IPS-18a (cell line): ENCODE data around the gene ALDH4A1.

Source experiments
- H3K27ac ChIP-seq: one replicate; pipeline ENCODE4 v1.5.1; 2013; ENCODE audit warnings: low read length
- H3K27me3 ChIP-seq: one replicate; pipeline ENCODE4 v1.6.1; 2013; ENCODE audit warnings: mild to moderate bottlenecking, low read length; ENCODE audit not compliant: control insufficient read depth, insufficient read depth
- H3K36me3 ChIP-seq: one replicate; pipeline ENCODE4 v1.6.1; 2013; ENCODE audit warnings: low read depth, low read length; ENCODE audit not compliant: control insufficient read depth
- H3K4me1 ChIP-seq: one replicate; pipeline ENCODE4 v1.6.1; 2013; ENCODE audit warnings: low read depth, low read length; ENCODE audit not compliant: control insufficient read depth
- H3K4me3 ChIP-seq: one replicate; pipeline ENCODE4 v1.5.1; 2013; ENCODE audit warnings: low read length
- H3K9ac ChIP-seq: one replicate; pipeline ENCODE4 v1.6.1; 2013; ENCODE audit warnings: mild to moderate bottlenecking, low read length, moderate library complexity
- H3K9me3 ChIP-seq: one replicate; pipeline ENCODE4 v1.6.1; 2013; ENCODE audit warnings: low read depth, low read length; ENCODE audit not compliant: control insufficient read depth

The ALDH4A1 gene

GRCh38 chr1:18917071-18917799 is 14.9 kb upstream of the ALDH4A1 start:
- H3K27ac ChIP-seq = no peak overlapping the region
- no peaks in the 10 kb centered on the region for H3K4me1 ChIP-seq
- H3K36me3 ChIP-seq = no peaks in the 10 kb centered on the region

GRCh38 chr1:18915341-18915740 is 13.0 kb upstream of the ALDH4A1 start:
- Histone ChIP-seq H3K9me3 (no peaks in the 10 kb centered on the region), H3K9ac (no peak overlapping the region), H3K4me3 (no peak overlapping the region), H3K27me3 (no peaks in the 10 kb centered on the region), H3K27ac (no peak overlapping the region), H3K4me1 (no peaks in the 10 kb centered on the region), H3K36me3 (no peaks in the 10 kb centered on the region)

More at GRCh38 chr1:18917071-18917799, 14.9 kb upstream of the ALDH4A1 start:
- H3K4me3 ChIP-seq = no peak overlapping the region
- no peaks in the 10 kb centered on the region for H3K27me3 ChIP-seq
- H3K9ac ChIP-seq = no peak overlapping the region
- no peaks in the 10 kb centered on the region for H3K9me3 ChIP-seq

DNA sequence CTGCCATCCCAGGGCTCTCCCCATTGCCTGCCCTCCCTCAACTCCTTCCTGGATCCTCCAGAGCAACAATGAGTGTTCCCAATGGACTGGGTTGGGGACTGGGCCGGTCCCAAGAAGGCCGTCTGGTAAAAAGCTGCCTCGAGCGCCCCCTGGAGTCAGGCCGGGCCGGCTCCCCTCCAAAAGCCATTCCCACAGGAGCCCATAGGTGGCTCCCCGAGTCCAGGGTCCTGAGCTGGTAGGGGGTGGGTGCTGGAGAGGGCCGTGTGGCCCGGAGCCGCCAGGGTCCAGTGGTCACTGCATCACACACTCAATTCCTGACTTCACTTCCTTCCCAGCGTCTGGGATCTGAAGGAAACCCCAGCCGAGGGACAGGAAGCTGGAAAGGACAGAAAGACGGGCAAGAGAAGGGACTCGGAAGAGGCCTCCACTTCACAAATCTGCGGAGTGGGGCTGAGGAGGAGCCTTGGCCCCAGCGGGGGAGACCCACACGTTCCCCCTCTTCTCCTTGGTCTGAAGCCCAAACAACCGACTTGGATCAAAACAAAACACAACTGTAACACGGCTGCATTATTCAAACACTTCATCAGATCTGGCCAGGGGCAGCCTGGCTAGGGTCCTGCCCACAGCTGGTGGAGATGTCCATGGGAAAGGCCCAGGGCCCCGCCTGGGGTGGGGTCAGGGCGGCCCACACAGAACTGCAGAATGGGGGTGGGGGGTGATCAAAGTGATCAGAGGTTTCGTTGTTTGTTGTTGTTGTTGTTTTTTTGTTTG is 10.9 kb upstream of the ALDH4A1 start:
- Histone ChIP-seq H3K27me3 (no peaks in the 10 kb centered on the region), H3K27ac (no peak overlapping the region), H3K4me3 (no peak overlapping the region), H3K9ac (no peak overlapping the region), H3K4me1 (no peaks in the 10 kb centered on the region), H3K9me3 (no peaks in the 10 kb centered on the region), H3K36me3 (no peaks in the 10 kb centered on the region)

DNA sequence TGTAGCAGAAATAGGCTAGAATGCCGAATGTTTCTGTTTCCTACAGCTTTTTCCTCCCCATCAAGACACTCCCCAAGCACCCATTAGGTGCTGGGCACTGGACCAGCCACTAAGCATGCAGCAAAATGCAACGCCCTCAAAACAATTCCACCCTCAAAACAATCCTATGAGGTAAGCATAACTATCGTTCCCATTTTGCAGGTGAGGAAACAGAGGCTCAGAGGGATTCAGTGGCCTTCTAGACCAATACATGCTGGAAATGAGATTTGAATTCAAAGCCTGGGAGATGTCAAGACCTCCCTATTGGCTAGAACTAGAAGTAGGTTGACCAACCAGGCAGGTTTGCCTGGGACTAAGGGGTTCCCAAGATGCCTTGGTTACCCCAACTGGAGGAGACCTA is 10.2 kb upstream of the ALDH4A1 start:
- Histone ChIP-seq H3K4me3 (no peak overlapping the region), H3K4me1 (peaks cover 3% of the 10 kb centered on the region), H3K9ac (no peak overlapping the region), H3K27me3 (no peaks in the 10 kb centered on the region), H3K27ac (no peak overlapping the region), H3K36me3 (no peaks in the 10 kb centered on the region), H3K9me3 (no peaks in the 10 kb centered on the region)

- Histone ChIP-seq H3K4me3 (no peak overlapping the region), H3K27me3 (peaks cover under 1% of the 10 kb centered on the region), H3K36me3 (no peaks in the 10 kb centered on the region), H3K9me3 (no peaks in the 10 kb centered on the region), H3K9ac (no peak overlapping the region), H3K4me1 (peaks cover 6% of the 10 kb centered on the region), H3K27ac (no peak overlapping the region)
Measured at GRCh38 chr1:18908911-18909771, 6.8 kb upstream of the ALDH4A1 start.

DNA sequence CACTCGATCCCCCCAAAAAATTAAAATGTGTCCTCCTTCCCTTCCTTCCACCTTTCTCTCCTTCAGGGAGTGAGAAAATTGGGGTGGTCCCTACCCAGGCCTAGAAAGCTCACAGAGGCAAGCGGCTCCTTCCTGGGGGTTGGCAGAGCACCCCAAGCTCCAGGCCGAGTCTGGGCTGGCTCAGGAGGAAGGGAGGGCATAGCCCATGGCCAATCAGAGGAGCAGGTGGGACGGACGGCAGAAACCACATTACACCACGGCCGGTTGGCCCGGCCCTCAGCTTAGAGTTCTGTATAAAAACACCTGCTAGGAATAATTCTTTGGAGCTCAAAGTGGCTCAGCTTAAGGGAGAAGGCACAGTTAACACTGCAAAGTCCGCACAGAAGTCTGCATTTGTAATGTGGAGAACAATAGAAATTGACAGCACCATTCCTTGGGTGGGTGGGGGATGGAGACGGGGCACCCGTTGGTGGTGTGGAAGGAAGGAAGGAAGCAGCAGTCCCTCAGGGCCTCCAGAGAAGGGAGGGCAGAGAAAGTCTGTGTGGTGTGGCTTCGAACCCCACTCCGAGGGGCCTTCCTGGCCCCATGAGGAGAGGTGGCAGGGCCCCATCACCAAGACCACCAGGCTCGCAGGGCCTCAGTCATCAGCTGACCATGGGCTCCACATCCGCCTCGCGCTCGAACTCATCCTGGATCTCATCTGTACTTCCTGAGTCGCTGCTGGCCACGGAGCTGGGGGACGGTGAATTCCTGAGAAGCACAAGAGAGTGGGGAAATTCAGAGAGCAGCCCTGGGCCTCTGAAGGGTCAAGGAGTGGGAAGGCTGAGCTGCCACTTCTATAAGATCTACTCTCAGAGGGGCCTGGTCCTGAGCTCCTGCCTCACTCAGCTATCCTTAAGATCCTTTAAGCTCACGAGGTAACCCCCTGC is 5.8 kb upstream of the ALDH4A1 start:
- Histone ChIP-seq H3K9me3 (no peaks in the 10 kb centered on the region), H3K9ac (no peak overlapping the region), H3K27me3 (peaks cover 10% of the 10 kb centered on the region), H3K36me3 (no peaks in the 10 kb centered on the region), H3K27ac (no peak overlapping the region), H3K4me1 (peaks cover 6% of the 10 kb centered on the region), H3K4me3 (no peak overlapping the region)

DNA sequence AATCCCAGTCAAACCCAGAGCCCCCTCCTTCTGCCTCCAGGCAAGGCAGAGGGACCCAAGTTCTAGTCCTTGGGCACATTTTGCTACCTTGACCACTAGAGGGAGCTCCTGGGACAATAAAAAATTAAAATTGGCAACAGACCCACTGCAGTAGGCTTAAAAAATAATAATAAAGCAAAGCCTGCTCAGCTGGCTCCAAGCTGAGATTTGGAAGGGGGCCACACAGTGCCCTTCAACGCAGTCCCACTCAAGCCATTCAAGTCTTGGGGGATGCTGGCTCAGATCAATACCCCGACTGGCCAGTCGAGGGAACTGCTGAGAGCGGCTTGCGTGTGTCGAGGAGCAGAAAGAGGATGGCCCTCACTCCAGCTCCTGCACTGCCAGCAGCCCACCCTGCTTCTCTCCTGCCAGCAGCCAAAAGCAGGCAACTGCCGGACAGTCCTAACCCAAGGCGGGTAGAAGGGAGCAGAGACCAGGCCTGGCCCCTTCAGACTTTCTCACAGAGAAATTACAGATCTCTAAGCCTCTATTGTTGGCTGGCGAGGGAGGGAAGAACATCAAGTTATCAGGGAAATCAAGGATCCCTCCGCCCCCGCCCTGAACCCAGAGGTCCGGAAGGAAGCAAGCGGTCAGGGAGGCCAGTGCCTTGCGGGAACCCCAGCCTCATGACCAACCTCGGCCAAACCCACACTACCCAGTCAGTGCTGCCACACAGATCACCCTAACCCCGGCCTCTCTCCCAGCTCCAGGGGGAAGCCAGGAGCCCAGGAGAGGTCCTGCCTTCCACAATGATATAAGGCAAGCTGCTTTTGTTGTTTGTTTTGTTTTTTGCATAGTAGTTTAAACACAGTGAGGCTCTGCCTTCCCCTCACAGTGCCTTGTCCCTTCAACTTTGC is 4.9 kb upstream of the ALDH4A1 start:
- Histone ChIP-seq H3K27me3 (peaks cover 11% of the 10 kb centered on the region), H3K4me1 (peaks cover 6% of the 10 kb centered on the region), H3K36me3 (no peaks in the 10 kb centered on the region), H3K9me3 (no peaks in the 10 kb centered on the region), H3K9ac (no peak overlapping the region), H3K4me3 (no peak overlapping the region), H3K27ac (no peak overlapping the region)

DNA sequence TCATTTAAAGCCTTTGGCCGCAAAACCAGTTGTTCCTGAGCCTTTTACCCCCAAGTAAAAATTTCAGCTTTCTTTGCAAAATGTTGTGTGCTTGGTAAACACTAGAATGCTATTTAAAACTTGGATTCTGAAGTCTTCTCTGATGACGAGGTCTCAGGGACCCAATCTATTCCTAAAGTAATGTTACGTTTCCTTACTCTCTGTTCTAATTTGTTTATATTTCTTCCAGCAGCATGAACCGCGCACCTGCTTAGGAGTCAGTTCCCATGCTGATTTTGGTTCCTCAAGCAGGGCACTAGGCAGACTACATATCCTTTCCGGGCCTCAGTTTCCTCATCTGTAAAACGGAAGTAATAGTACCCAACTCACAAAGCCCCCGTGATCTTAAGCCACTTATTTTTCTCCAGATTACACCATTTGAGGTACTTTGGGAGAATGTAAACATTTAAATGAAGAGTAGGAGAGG is 969 bp upstream of the ALDH4A1 start:
- no peaks in the 10 kb centered on the region for H3K9me3 ChIP-seq
- peaks cover 19% of the 10 kb centered on the region for H3K27me3 ChIP-seq
- H3K27ac ChIP-seq = no peak overlapping the region
- no peaks in the 10 kb centered on the region for H3K36me3 ChIP-seq
- peak overlapping the region; percentile 90 for H3K4me3 ChIP-seq
- H3K9ac ChIP-seq = peak overlapping the region; percentile 93
- peaks cover 6% of the 10 kb centered on the region for H3K4me1 ChIP-seq

- H3K36me3 ChIP-seq = no peaks in the 10 kb centered on the region
- peaks cover 19% of the 10 kb centered on the region for H3K27me3 ChIP-seq
- H3K27ac ChIP-seq = peak overlapping the region; percentile 98
- H3K4me3 ChIP-seq = peak overlapping the region; percentile 90
- H3K9me3 ChIP-seq = no peaks in the 10 kb centered on the region
- H3K4me1 ChIP-seq = no peaks in the 10 kb centered on the region
- peak overlapping the region; percentile 93 for H3K9ac ChIP-seq
Measured at GRCh38 chr1:18901952-18902522, 318 bp downstream of the ALDH4A1 start.
